BE2C (cell line): ENCODE data around the gene MCUB.

Source experiments
- DNase-seq: peaks from one replicate; pipeline ENCODE4 v3.0.0-alpha.2; 2020
- H3K27me3 ChIP-seq: fragments of 250-450 bp; sonication (Bioruptor Pico); 2 replicates; pipeline ENCODE4 v1.5.1; 2020; ENCODE audit warnings: mild to moderate bottlenecking
- H3K36me3 ChIP-seq: fragments of 250-450 bp; sonication (Bioruptor Pico); 2 replicates; pipeline ENCODE4 v1.5.1; 2020; ENCODE audit warnings: mild to moderate bottlenecking
- H3K4me1 ChIP-seq: fragments of 250-450 bp; sonication (Bioruptor Pico); 2 replicates; pipeline ENCODE4 v1.5.1; 2020
- H3K4me3 ChIP-seq: 2 replicates; pipeline ENCODE4 v1.5.1; 2011; ENCODE audit warnings: low read depth, low read length
- H3K9me3 ChIP-seq: fragments of 250-450 bp; sonication (Bioruptor Pico); 2 replicates; pipeline ENCODE4 v1.5.1; 2020
- CTCF ChIP-seq: IDR thresholded peaks from 2 replicates; pipeline ENCODE4 v1.5.1; 2012; ENCODE audit warnings: mild to moderate bottlenecking, low read depth, low read length

MCUB gene

GRCh38 chr4:109601336-109601735, 41.3 kb downstream of the MCUB start:
- Histone ChIP-seq H3K36me3 (no peaks in the 10 kb centered on the region), H3K4me3 (no peak overlapping the region), H3K4me1 (no peaks in the 10 kb centered on the region), H3K9me3 (no peaks in the 10 kb centered on the region), H3K27me3 (no peaks in the 10 kb centered on the region)
- TF ChIP-seq CTCF: no peak
- no peak for DNase-seq

- no peak for TF ChIP-seq CTCF
- Histone ChIP-seq H3K9me3 (no peaks in the 10 kb centered on the region), H3K27me3 (no peaks in the 10 kb centered on the region), H3K4me1 (no peaks in the 10 kb centered on the region), H3K36me3 (no peaks in the 10 kb centered on the region), H3K4me3 (no peak overlapping the region)
- no peak for DNase-seq
Measured at GRCh38 chr4:109607976-109608375, 47.9 kb downstream of the MCUB start.

- H3K36me3 ChIP-seq: no peaks in the 10 kb centered on the region
- H3K9me3 ChIP-seq: no peaks in the 10 kb centered on the region
- no peaks in the 10 kb centered on the region for H3K27me3 ChIP-seq
- DNase-seq: no peak
- no peaks in the 10 kb centered on the region for H3K4me1 ChIP-seq
- H3K4me3 ChIP-seq: no peak overlapping the region
- TF ChIP-seq CTCF: no peak
Measured at GRCh38 chr4:109608879-109609278, 48.8 kb downstream of the MCUB start.

GRCh38 chr4:109609431-109609830, 49.4 kb downstream of the MCUB start:
- H3K36me3 ChIP-seq: no peaks in the 10 kb centered on the region
- no peak for DNase-seq
- TF ChIP-seq CTCF: no peak
- H3K9me3 ChIP-seq: no peaks in the 10 kb centered on the region
- no peak overlapping the region for H3K4me3 ChIP-seq
- no peaks in the 10 kb centered on the region for H3K27me3 ChIP-seq
- H3K4me1 ChIP-seq: no peaks in the 10 kb centered on the region

GRCh38 chr4:109610489-109610888, 50.4 kb downstream of the MCUB start:
- H3K36me3 ChIP-seq: no peaks in the 10 kb centered on the region
- no peak for DNase-seq
- H3K4me1 ChIP-seq: no peaks in the 10 kb centered on the region
- no peak for TF ChIP-seq CTCF
- no peak overlapping the region for H3K4me3 ChIP-seq
- no peaks in the 10 kb centered on the region for H3K27me3 ChIP-seq
- no peaks in the 10 kb centered on the region for H3K9me3 ChIP-seq

- H3K27me3 ChIP-seq: no peaks in the 10 kb centered on the region
- no peaks in the 10 kb centered on the region for H3K4me1 ChIP-seq
- no peak overlapping the region for H3K4me3 ChIP-seq
- no peaks in the 10 kb centered on the region for H3K36me3 ChIP-seq
- H3K9me3 ChIP-seq: no peaks in the 10 kb centered on the region
- no peak for TF ChIP-seq CTCF
- DNase-seq: no peak
Measured at GRCh38 chr4:109611045-109611646, 51.1 kb downstream of the MCUB start.
